Natural killer cell (primary cell): ENCODE results near the gene PRDX4. TPM values are rescaled to one million over a fixed set of nuclear protein-coding genes. Genes with fewer than 3 reads are reported as not detected.

Experiments
- ATAC-seq, 3 donors: fragments of 150-1000 bp in 2 of 3; fragments of 200-7000 bp in 1 of 3; cut with Tn5 transposase; 1 replicate in 1 of 3; 2 replicates in 2 of 3; pipeline ENCODE4 v1.10.0; 2021; ENCODE audit warnings: mild to moderate bottlenecking in 2 of 3, moderate library complexity in 2 of 3
- DNase-seq, 2 donors: peaks; one replicate each; pipeline versions ENCODE4 v3.0.0 to v3.0.0-alpha.2; 2013 to 2021; ENCODE audit warnings: mixed read lengths in 1 of 2
- H3K27ac ChIP-seq: one replicate; pipeline ENCODE4 v1.5.1; 2013; ENCODE audit warnings: mild to moderate bottlenecking, low read length
- H3K27me3 ChIP-seq: one replicate; pipeline ENCODE4 v1.6.1; 2013; ENCODE audit warnings: low read length; ENCODE audit not compliant: control insufficient read depth, insufficient read depth
- H3K36me3 ChIP-seq: one replicate; pipeline ENCODE4 v1.6.1; 2013; ENCODE audit warnings: low read length; ENCODE audit not compliant: control insufficient read depth, insufficient read depth
- H3K4me1 ChIP-seq: one replicate; pipeline ENCODE4 v1.6.1; 2013; ENCODE audit warnings: low read length; ENCODE audit not compliant: control insufficient read depth, insufficient read depth
- H3K4me3 ChIP-seq: one replicate; pipeline ENCODE4 v1.5.1; 2013; ENCODE audit warnings: low read length
- H3K9me3 ChIP-seq: one replicate; pipeline ENCODE4 v1.6.1; 2013; ENCODE audit warnings: low read length; ENCODE audit not compliant: control insufficient read depth, insufficient read depth
- H3K27ac Mint-ChIP-seq, 2 donors: one replicate each; pipeline ENCODE4 v1.8.0; 2022; ENCODE audit warnings: mild to moderate bottlenecking in 2 of 2, mixed read lengths in 2 of 2, moderate library complexity in 1 of 2
- H3K27me3 Mint-ChIP-seq, 2 donors: one replicate each; pipeline ENCODE4 v1.8.0; 2022; ENCODE audit warnings: low read depth in 2 of 2, mixed read lengths in 2 of 2
- H3K36me3 Mint-ChIP-seq: one replicate; pipeline ENCODE4 v1.8.0; 2022; ENCODE audit warnings: mixed read lengths
- H3K4me1 Mint-ChIP-seq, 2 donors: one replicate each; pipeline ENCODE4 v1.8.0; 2022; ENCODE audit warnings: mixed read lengths in 2 of 2
- H3K4me3 Mint-ChIP-seq: one replicate; pipeline ENCODE4 v1.8.0; 2022; ENCODE audit warnings: mild to moderate bottlenecking, moderate library complexity, mixed read lengths
- H3K9me3 Mint-ChIP-seq, 2 donors: one replicate each; pipeline ENCODE4 v1.8.0; 2022; ENCODE audit warnings: mixed read lengths in 2 of 2
- CTCF ChIP-seq: fragments of 200-600 bp; IDR thresholded peaks from one replicate; pipeline ENCODE4 v1.8.0; 2022; ENCODE audit warnings: antibody characterized with exemption
- WGBS: methylation state at CpG from one replicate; pipeline ENCODE4 v1.1.7; 2013; ENCODE audit warnings: missing lambda C conversion rate; ENCODE audit not compliant: insufficient coverage; 5-methylcytosine and 5-hydroxymethylcytosine counted together
- intact Hi-C: fragments of 100-400 bp; cut with micrococcal nuclease; formaldehyde crosslinking; loops from one replicate; pipeline ENCODE4 v1.14.2; 2022
- total RNA-seq, 4 donors: library from RNA; stranded (reverse); fragments of 120-200 nt in 1 of 4; gene quantifications; one replicate each; pipeline versions ENCODE4 v1.2.3 to v1.2.4, GENCODE V29; 2013 to 2022

Gene PRDX4
- total RNA-seq, 3 donors from 2014 or later (not counting 1 experiment from before 2014, with no cell fraction given) = 6.8 to 13.5 (median 7.8) TPM

GRCh38 chrX:23626651-23627050, 40.6 kb upstream of the PRDX4 start:
- Histone ChIP-seq H3K4me1 (no peaks in the 10 kb centered on the region), H3K9me3 (no peaks in the 10 kb centered on the region), H3K4me3 (no peak overlapping the region), H3K27me3 (no peaks in the 10 kb centered on the region), H3K36me3 (no peaks in the 10 kb centered on the region), H3K27ac (no peak overlapping the region)
- Mint-ChIP-seq H3K27me3 (peaks cover 3 to 7% of the 10 kb centered on the region in 2 donors), H3K36me3 (no peaks in the 10 kb centered on the region), H3K4me1 (no peaks in the 10 kb centered on the region), H3K4me3 (no peak overlapping the region), H3K27ac (no peak overlapping the region), H3K9me3 (no peaks in the 10 kb centered on the region)
- TF ChIP-seq CTCF = no peak
- WGBS = no CpG with 5 or more reads among the region's 1 CpG
- no peak for ATAC-seq
- intact Hi-C loops = no loop called here
- DNase-seq = no peak

- no peak overlapping the region for H3K4me3 ChIP-seq
- Mint-ChIP-seq H3K4me3 (no peak overlapping the region), H3K4me1 (no peaks in the 10 kb centered on the region), H3K27me3 (peaks cover 3 to 7% of the 10 kb centered on the region in 2 donors), H3K9me3 (no peaks in the 10 kb centered on the region), H3K36me3 (no peaks in the 10 kb centered on the region), H3K27ac (no peak overlapping the region)
- H3K36me3 ChIP-seq = no peaks in the 10 kb centered on the region
- no peak overlapping the region for H3K27ac ChIP-seq
- intact Hi-C loops = no loop called here
- no peak for DNase-seq
- WGBS = 0% methylated on average over 2 of the region's 3 CpGs
- no peak for TF ChIP-seq CTCF
- H3K27me3 ChIP-seq = no peaks in the 10 kb centered on the region
- no peak for ATAC-seq
- no peaks in the 10 kb centered on the region for H3K9me3 ChIP-seq
- H3K4me1 ChIP-seq = no peaks in the 10 kb centered on the region
These were observed 39.2 kb upstream of the PRDX4 start for GRCh38 chrX:23628131-23628530.

- Histone ChIP-seq H3K4me1 (no peaks in the 10 kb centered on the region), H3K36me3 (no peaks in the 10 kb centered on the region), H3K4me3 (no peak overlapping the region), H3K9me3 (no peaks in the 10 kb centered on the region), H3K27me3 (no peaks in the 10 kb centered on the region), H3K27ac (no peak overlapping the region)
- no peak overlapping the region for H3K27ac Mint-ChIP-seq
- H3K27me3 Mint-ChIP-seq = no peaks in the 10 kb centered on the region
- H3K9me3 Mint-ChIP-seq = no peaks in the 10 kb centered on the region
- no peak for DNase-seq
- 74% methylated on average over 3 of the region's 4 CpGs for WGBS
- H3K4me1 Mint-ChIP-seq = no peaks in the 10 kb centered on the region
- intact Hi-C loops = no loop called here
- H3K36me3 Mint-ChIP-seq = no peaks in the 10 kb centered on the region
- no peak for ATAC-seq
- no peak overlapping the region for H3K4me3 Mint-ChIP-seq
- TF ChIP-seq CTCF = no peak
These were observed 36.2 kb upstream of the PRDX4 start for GRCh38 chrX:23631136-23631535.

- H3K4me3 Mint-ChIP-seq = no peak overlapping the region
- Histone ChIP-seq H3K27me3 (no peaks in the 10 kb centered on the region), H3K4me1 (no peaks in the 10 kb centered on the region), H3K36me3 (no peaks in the 10 kb centered on the region), H3K9me3 (no peaks in the 10 kb centered on the region), H3K27ac (no peak overlapping the region), H3K4me3 (no peak overlapping the region)
- no peak for DNase-seq
- no peak for TF ChIP-seq CTCF
- H3K4me1 Mint-ChIP-seq = no peaks in the 10 kb centered on the region
- peaks cover 0 to 8% of the 10 kb centered on the region in 2 donors for H3K27me3 Mint-ChIP-seq
- intact Hi-C loops = no loop called here
- H3K27ac Mint-ChIP-seq = no peak overlapping the region
- no peaks in the 10 kb centered on the region for H3K9me3 Mint-ChIP-seq
- H3K36me3 Mint-ChIP-seq = no peaks in the 10 kb centered on the region
- 67% methylated on average over 3 of the region's 3 CpGs for WGBS
- no peak for ATAC-seq
These were observed 33.3 kb upstream of the PRDX4 start for GRCh38 chrX:23633834-23634580.
